A549 (cell line): ENCODE results near the gene S100A11. TPM values are rescaled to one million over a fixed set of nuclear protein-coding genes. Genes with fewer than 3 reads are reported as not detected.

Source experiments
- ATAC-seq, 2 experiments: fragments of 200-7000 bp in 1 of 2; fragments of >200 bp in 1 of 2; cut with Nextera tagmentation in 1 of 2; cut with Tn5 transposase in 1 of 2; 3 replicates each; pipeline versions ENCODE4 v1.8.0 to v1.9.1; 2018 to 2020; ENCODE audit warnings: mild to moderate bottlenecking in 1 of 2, moderate library complexity in 1 of 2
- CTCF ChIA-PET: fragments of 300-600 bp; sonication (Branson Sonifier 250); formaldehyde crosslinking; extraction: SDS; loops from one replicate; lab custom pipeline; 2021; ENCODE audit warnings: antibody characterized with exemption, inconsistent platforms; lab: Yijun Ruan, JAX
- POLR2A ChIA-PET: fragments of 350-600 bp; formaldehyde crosslinking; extraction: SDS; loops from one replicate; lab custom pipeline; 2021; ENCODE audit warnings: antibody characterized with exemption, inconsistent platforms; lab: Yijun Ruan, JAX
- DNase-seq, 2 experiments: peaks; one replicate each; pipeline versions ENCODE4 v3.0.0 to v3.0.0-alpha.2; 2011 to 2016; ENCODE audit warnings: low read depth in 1 of 2, low spot score in 1 of 2
- FAIRE-seq: peaks from 2 replicates; lab custom pipeline; 2011; peaks lifted over from hg19 to GRCh38; lab: Jason Lieb, UNC
- H3K27ac ChIP-seq, 2 experiments: fragments of >200 bp; sonication (Bioruptor Twin); formaldehyde crosslinking; 3 replicates each; pipeline ENCODE4 v1.5.1; 2016 to 2017
- H3K4me1 ChIP-seq: fragments of >200 bp; sonication (Bioruptor Twin); formaldehyde crosslinking; 3 replicates; pipeline ENCODE4 v1.6.1; 2016
- H3K4me2 ChIP-seq: fragments of >200 bp; sonication (Bioruptor Twin); formaldehyde crosslinking; 3 replicates; pipeline ENCODE4 v1.6.1; 2016
- H3K4me3 ChIP-seq: fragments of >200 bp; sonication (Bioruptor Twin); formaldehyde crosslinking; 3 replicates; pipeline ENCODE4 v1.5.1; 2016
- H3K9me3 ChIP-seq: fragments of >200 bp; sonication (Bioruptor Twin); formaldehyde crosslinking; 3 replicates; pipeline ENCODE4 v1.6.1; 2016
- BHLHE40 ChIP-seq: IDR thresholded peaks from 2 replicates; pipeline ENCODE4 v1.6.1; 2012; ENCODE audit warnings: low read depth, low read length, inconsistent platforms
- CBX2 ChIP-seq: fragments of 200-600 bp; sonication (generic); IDR thresholded peaks from 2 replicates; pipeline ENCODE4 v1.6.1; 2016; ENCODE audit warnings: low read depth, mild to moderate bottlenecking, borderline replicate concordance
- CHD4 ChIP-seq: fragments of 200-600 bp; sonication (generic); IDR thresholded peaks from 2 replicates; pipeline ENCODE4 v1.6.1; 2016; ENCODE audit warnings: antibody characterized with exemption, mild to moderate bottlenecking, borderline replicate concordance
- CTCF ChIP-seq: fragments of >200 bp; sonication (Bioruptor Twin); formaldehyde crosslinking; IDR thresholded peaks from 3 replicates; pipeline ENCODE4 v1.5.1; 2016
- EHF ChIP-seq: fragments of 250-450 bp; sonication (Bioruptor Pico); IDR thresholded peaks from 2 replicates; pipeline ENCODE4 v1.5.0; 2020; ENCODE audit warnings: mild to moderate bottlenecking
- EHMT2 ChIP-seq: fragments of 200-600 bp; sonication (generic); IDR thresholded peaks from 2 replicates; pipeline ENCODE4 v1.6.1; 2016; ENCODE audit warnings: antibody characterized with exemption, low read depth, mild to moderate bottlenecking, moderate library complexity
- EP300 ChIP-seq, 2 experiments: fragments of >200 bp; sonication (Bioruptor Twin); formaldehyde crosslinking; IDR thresholded peaks; 2 replicates in 1 of 2; 3 replicates in 1 of 2; pipeline ENCODE4 v1.6.1; 2016 to 2017
- ESRRA ChIP-seq: fragments of 150-350 bp; IDR thresholded peaks from 2 replicates; pipeline ENCODE4 v1.6.1; 2014; ENCODE audit warnings: mild to moderate bottlenecking, low read length, borderline replicate concordance
- GATA3 ChIP-seq: IDR thresholded peaks from 2 replicates; pipeline ENCODE4 v1.6.1; 2012; ENCODE audit warnings: borderline replicate concordance
- HDAC2 ChIP-seq: fragments of 200-600 bp; sonication (generic); IDR thresholded peaks from 2 replicates; pipeline ENCODE4 v1.6.1; 2016
- HEYL ChIP-seq: fragments of 250-450 bp; sonication (Bioruptor Pico); IDR thresholded peaks from 2 replicates; pipeline ENCODE4 v1.8.0; 2021; ENCODE audit warnings: mild to moderate bottlenecking, moderate library complexity
- HOXB13 ChIP-seq: fragments of 250-450 bp; sonication (Bioruptor Pico); IDR thresholded peaks from 2 replicates; pipeline ENCODE4 v1.5.0; 2020; ENCODE audit warnings: low read depth, mild to moderate bottlenecking, moderate library complexity
- JUN ChIP-seq, 2 experiments: fragments of >200 bp; sonication (Bioruptor Twin); formaldehyde crosslinking; IDR thresholded peaks; 2 replicates in 1 of 2; 3 replicates in 1 of 2; pipeline ENCODE4 v1.6.1; 2016 to 2017
- JUNB ChIP-seq: fragments of >200 bp; sonication (Bioruptor Twin); formaldehyde crosslinking; IDR thresholded peaks from 2 replicates; pipeline ENCODE4 v1.6.1; 2016
- KDM5A ChIP-seq: fragments of 200-600 bp; sonication (generic); IDR thresholded peaks from 2 replicates; pipeline ENCODE4 v1.6.1; 2016; ENCODE audit warnings: antibody characterized with exemption, mild to moderate bottlenecking
- MAFK ChIP-seq: fragments of 450-650 bp; IDR thresholded peaks from 2 replicates; pipeline ENCODE4 v1.6.1; 2014; ENCODE audit not compliant: partially characterized antibody
- NPAS2 ChIP-seq: fragments of 250-450 bp; sonication (Bioruptor Pico); IDR thresholded peaks from 2 replicates; pipeline ENCODE4 v1.8.0; 2022; ENCODE audit warnings: mild to moderate bottlenecking, moderate library complexity, borderline replicate concordance
- NR3C1 ChIP-seq: fragments of >200 bp; sonication (Bioruptor Twin); formaldehyde crosslinking; IDR thresholded peaks from 3 replicates; pipeline ENCODE4 v1.6.1; 2017
- RFX5 ChIP-seq: fragments of 450-650 bp; IDR thresholded peaks from 2 replicates; pipeline ENCODE4 v1.7.1; 2014; ENCODE audit warnings: antibody characterized with exemption, mild to moderate bottlenecking, moderate library complexity
- SREBF2 ChIP-seq: fragments of 450-650 bp; IDR thresholded peaks from 2 replicates; pipeline ENCODE4 v1.6.1; 2014; ENCODE audit warnings: mild to moderate bottlenecking, moderate library complexity
- ZC3H11A ChIP-seq: fragments of 450-650 bp; IDR thresholded peaks from 2 replicates; pipeline ENCODE4 v1.6.1; 2014; ENCODE audit warnings: antibody characterized with exemption, mild to moderate bottlenecking
- ZNF302 ChIP-seq: fragments of 250-450 bp; sonication (Bioruptor Pico); IDR thresholded peaks from 2 replicates; pipeline ENCODE4 v1.9.0; 2021; ENCODE audit warnings: inconsistent platforms, mild to moderate bottlenecking, moderate library complexity
- WGBS: methylation state at CpG from one replicate; pipeline ENCODE4 v1.1.6; 2017; ENCODE audit errors: missing lambda C conversion rate; 5-methylcytosine and 5-hydroxymethylcytosine counted together
- polyA plus RNA-seq, 4 experiments: library from polyadenylated mRNA; depleted of rRNA in 3 of 4; stranded (reverse); fragments of >200 nt; fragmentation: RNase III in 1 of 4; extraction: RNeasy Plus Mini Kit Qiagen cat#74134 plus additional on column Dnase treatment in 1 of 4; gene quantifications; 2 replicates in 3 of 4; 3 replicates in 1 of 4; pipeline ENCODE4 v1.2.3, GENCODE V29; 2011 to 2017
- TF ChIP-seq, protein P1 (sequence below): fragments of 200-600 bp; sonication (generic); IDR thresholded peaks from 2 replicates; pipeline ENCODE4 v1.6.1; 2016; ENCODE audit warnings: antibody characterized with exemption, mild to moderate bottlenecking, moderate library complexity
- TF ChIP-seq, protein P2 (sequence below): fragments of 150-350 bp; IDR thresholded peaks from 2 replicates; pipeline ENCODE4 v1.6.1; 2014; ENCODE audit warnings: low read depth, mild to moderate bottlenecking, low read length

The S100A11 gene
- polyA plus RNA-seq, 2 of the 4 experiments (the other 2 are of a cell fraction): 671 to 1,531 TPM

- TF ChIP-seq, protein P1, sequence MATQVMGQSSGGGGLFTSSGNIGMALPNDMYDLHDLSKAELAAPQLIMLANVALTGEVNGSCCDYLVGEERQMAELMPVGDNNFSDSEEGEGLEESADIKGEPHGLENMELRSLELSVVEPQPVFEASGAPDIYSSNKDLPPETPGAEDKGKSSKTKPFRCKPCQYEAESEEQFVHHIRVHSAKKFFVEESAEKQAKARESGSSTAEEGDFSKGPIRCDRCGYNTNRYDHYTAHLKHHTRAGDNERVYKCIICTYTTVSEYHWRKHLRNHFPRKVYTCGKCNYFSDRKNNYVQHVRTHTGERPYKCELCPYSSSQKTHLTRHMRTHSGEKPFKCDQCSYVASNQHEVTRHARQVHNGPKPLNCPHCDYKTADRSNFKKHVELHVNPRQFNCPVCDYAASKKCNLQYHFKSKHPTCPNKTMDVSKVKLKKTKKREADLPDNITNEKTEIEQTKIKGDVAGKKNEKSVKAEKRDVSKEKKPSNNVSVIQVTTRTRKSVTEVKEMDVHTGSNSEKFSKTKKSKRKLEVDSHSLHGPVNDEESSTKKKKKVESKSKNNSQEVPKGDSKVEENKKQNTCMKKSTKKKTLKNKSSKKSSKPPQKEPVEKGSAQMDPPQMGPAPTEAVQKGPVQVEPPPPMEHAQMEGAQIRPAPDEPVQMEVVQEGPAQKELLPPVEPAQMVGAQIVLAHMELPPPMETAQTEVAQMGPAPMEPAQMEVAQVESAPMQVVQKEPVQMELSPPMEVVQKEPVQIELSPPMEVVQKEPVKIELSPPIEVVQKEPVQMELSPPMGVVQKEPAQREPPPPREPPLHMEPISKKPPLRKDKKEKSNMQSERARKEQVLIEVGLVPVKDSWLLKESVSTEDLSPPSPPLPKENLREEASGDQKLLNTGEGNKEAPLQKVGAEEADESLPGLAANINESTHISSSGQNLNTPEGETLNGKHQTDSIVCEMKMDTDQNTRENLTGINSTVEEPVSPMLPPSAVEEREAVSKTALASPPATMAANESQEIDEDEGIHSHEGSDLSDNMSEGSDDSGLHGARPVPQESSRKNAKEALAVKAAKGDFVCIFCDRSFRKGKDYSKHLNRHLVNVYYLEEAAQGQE: no peak
- TF ChIP-seq RFX5 (no peak), BHLHE40 (no peak), SREBF2 (no peak), CTCF (no peak), JUNB (peak; percentile 42; the same call in 1 of the 2 replicates), HEYL (CRISPR knock-in tag) (no peak), EHMT2 (no peak), CBX2 (no peak), ZC3H11A (no peak), EHF (no peak), HOXB13 (CRISPR knock-in tag) (no peak), ZNF302 (CRISPR knock-in tag) (no peak), MAFK (peak; percentile 20), EP300 (IDR thresholded peaks at IDR 0.05) (peak in 1 of 2 experiments; percentile 19; a peak in 1 of 5 replicates)
Measured at GRCh38 chr1:152049291-152050083, 12.7 kb upstream of the S100A11 start (continued).

GRCh38 chr1:152048416-152049009, 11.7 kb upstream of the S100A11 start:
- DNase-seq (peak; percentile 84 to 98), FAIRE-seq (no peak), ATAC-seq (peak; percentile 80 to 88)
- Histone ChIP-seq H3K4me1 (peaks cover 45% of the 10 kb centered on the region), H3K4me3 (0 out of 3 replicates have a peak overlapping the region, but pooled peaks have one; percentile 8), H3K27ac (peak overlapping the region; percentile 95 to 96), H3K9me3 (peaks cover 10% of the 10 kb centered on the region), H3K4me2 (peak overlapping the region; percentile 94)
- WGBS: 1% methylated on average over 6 of the region's 6 CpGs
- ChIA-PET POLR2A (interaction anchor here (0.7 to 3.4 kb wide), 15 partner anchors 10 to 138 kb away, joined by 3 to 118 read pairs (median 6); partner anchors contain the start of gene S100A11), CTCF (interaction anchor here (0.6 to 14.0 kb wide), 19 partner anchors 9 to 1358 kb away, joined by 3 to 231 read pairs (median 4); partner anchors contain the start of gene S100A11)
- TF ChIP-seq GATA3 (peak; percentile 69), ZC3H11A (no peak), MAFK (no peak), JUN (IDR thresholded peaks at IDR 0.05) (peak; percentile 83 to 91), ESRRA (no peak), EP300 (IDR thresholded peaks at IDR 0.05) (peak; percentile 49 to 65; a peak in 3 of 5 replicates), KDM5A (no peak), RFX5 (no peak), CHD4 (no peak), EHMT2 (no peak), HDAC2 (no peak), ZNF302 (CRISPR knock-in tag) (no peak), NPAS2 (CRISPR knock-in tag) (no peak), HOXB13 (CRISPR knock-in tag) (no peak), NR3C1 (no peak)
- TF ChIP-seq, protein P2, sequence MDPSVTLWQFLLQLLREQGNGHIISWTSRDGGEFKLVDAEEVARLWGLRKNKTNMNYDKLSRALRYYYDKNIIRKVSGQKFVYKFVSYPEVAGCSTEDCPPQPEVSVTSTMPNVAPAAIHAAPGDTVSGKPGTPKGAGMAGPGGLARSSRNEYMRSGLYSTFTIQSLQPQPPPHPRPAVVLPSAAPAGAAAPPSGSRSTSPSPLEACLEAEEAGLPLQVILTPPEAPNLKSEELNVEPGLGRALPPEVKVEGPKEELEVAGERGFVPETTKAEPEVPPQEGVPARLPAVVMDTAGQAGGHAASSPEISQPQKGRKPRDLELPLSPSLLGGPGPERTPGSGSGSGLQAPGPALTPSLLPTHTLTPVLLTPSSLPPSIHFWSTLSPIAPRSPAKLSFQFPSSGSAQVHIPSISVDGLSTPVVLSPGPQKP: no peak
- TF ChIP-seq, protein P1: no peak
